OCI-LY7 (cell line): ENCODE measurements around the gene TXNDC11. TPM values are rescaled to one million over a fixed set of nuclear protein-coding genes. Genes with fewer than 3 reads are reported as not detected.

Experiments
- BruUV-seq: library from RNA; stranded (reverse); fragments of 400-500 nt; replicated peaks from 2 replicates; lab custom pipeline; 2021; lab: Mats Ljungman, UMichigan
- CTCF ChIA-PET: fragments of 300-600 bp; sonication (Branson Sonifier 250); formaldehyde crosslinking; loops from one replicate; lab custom pipeline; 2022; ENCODE audit warnings: antibody characterized with exemption; ENCODE audit not compliant: unreplicated experiment; lab: Charles Lee
- POLR2A ChIA-PET: fragments of 300-600 bp; sonication (Branson Sonifier 250); formaldehyde crosslinking; loops from one replicate; lab custom pipeline; 2022; ENCODE audit warnings: antibody characterized with exemption; lab: Charles Lee
- DNase-seq: peaks from one replicate; pipeline ENCODE4 v3.0.0-alpha.2; 2015; ENCODE audit warnings: low spot score
- H2AFZ ChIP-seq: fragments of 200-600 bp; sonication (generic), shearing (Covaris generic); 2 replicates; pipeline ENCODE4 v1.6.1; 2014; ENCODE audit warnings: mild to moderate bottlenecking, antibody characterized with exemption, low read length, moderate library complexity
- H3K27ac ChIP-seq: fragments of 200-600 bp; sonication (generic); 2 replicates; pipeline ENCODE4 v1.5.1; 2014; ENCODE audit warnings: mixed run types, low read depth, mild to moderate bottlenecking, moderate library complexity, low read length, inconsistent platforms; ENCODE audit not compliant: poor library complexity, severe bottlenecking
- H3K36me3 ChIP-seq: fragments of 200-600 bp; sonication (generic); 2 replicates; pipeline ENCODE4 v1.6.1; 2014; ENCODE audit warnings: mild to moderate bottlenecking, antibody characterized with exemption, low read length, moderate library complexity, mixed read lengths; ENCODE audit not compliant: insufficient read depth
- H3K4me1 ChIP-seq: fragments of 200-600 bp; sonication (generic); 2 replicates; pipeline ENCODE4 v1.5.1; 2014; ENCODE audit warnings: mild to moderate bottlenecking, low read length; ENCODE audit not compliant: insufficient read depth, poor library complexity, severe bottlenecking
- H3K4me2 ChIP-seq: fragments of 200-600 bp; sonication (generic); 2 replicates; pipeline ENCODE4 v1.6.1; 2014; ENCODE audit warnings: mild to moderate bottlenecking, low read length
- H3K4me3 ChIP-seq: fragments of 200-600 bp; sonication (generic); 2 replicates; pipeline ENCODE4 v1.5.1; 2014; ENCODE audit warnings: mild to moderate bottlenecking, low read depth, low read length; ENCODE audit not compliant: poor library complexity, severe bottlenecking
- H3K79me2 ChIP-seq: fragments of 200-600 bp; sonication (generic); 2 replicates; pipeline ENCODE4 v1.6.1; 2016; ENCODE audit warnings: low read depth, mild to moderate bottlenecking, low read length, moderate library complexity, mixed read lengths; ENCODE audit not compliant: insufficient read depth
- H3K9me2 ChIP-seq: fragments of 200-600 bp; sonication (generic); 2 replicates; pipeline ENCODE4 v1.6.1; 2016; ENCODE audit warnings: mild to moderate bottlenecking, low read length, mixed read lengths; ENCODE audit not compliant: insufficient read depth
- H3K9me3 ChIP-seq: fragments of 200-600 bp; sonication (generic); 2 replicates; pipeline ENCODE4 v1.6.1; 2014; ENCODE audit warnings: mild to moderate bottlenecking, mixed run types, low read length, mixed read lengths
- H4K20me1 ChIP-seq: fragments of 200-600 bp; sonication (generic); 2 replicates; pipeline ENCODE4 v1.6.1; 2014; ENCODE audit warnings: mild to moderate bottlenecking, antibody characterized with exemption, low read length, moderate library complexity, mixed read lengths; ENCODE audit not compliant: insufficient read depth
- CTCF ChIP-seq: fragments of 200-600 bp; sonication (generic); conservative IDR thresholded peaks from 2 replicates; pipeline ENCODE4 v1.5.1; 2014; ENCODE audit warnings: mild to moderate bottlenecking, antibody characterized with exemption, low read length, moderate library complexity, mixed read lengths
- EZH2phosphoT487 ChIP-seq: fragments of 200-600 bp; sonication (generic); IDR thresholded peaks from 2 replicates; pipeline ENCODE4 v1.6.1; 2018; ENCODE audit warnings: low read depth, borderline replicate concordance, mild to moderate bottlenecking, mixed run types, antibody characterized with exemption, low read length, moderate library complexity, mixed read lengths
- intact Hi-C: fragments of 100-400 bp; cut with micrococcal nuclease; formaldehyde crosslinking; loops from one replicate; pipeline ENCODE4 v1.10.0; 2022; ENCODE audit not compliant: unreplicated experiment
- total RNA-seq, 2 experiments: library from RNA; depleted of rRNA in 1 of 2; stranded (reverse); fragments of >200 nt in 1 of 2; shearing (Covaris generic) in 1 of 2; gene quantifications; 2 replicates each; pipeline ENCODE4 v1.2.3, GENCODE V29; 2014 to 2022

The TXNDC11 gene
- total RNA-seq, 2 experiments from 2014 or later = 88.6 to 96.0 TPM

- Histone ChIP-seq H3K79me2 (no peaks in the 10 kb centered on the region), H3K27ac (no peak overlapping the region), H3K9me2 (no peaks in the 10 kb centered on the region), H3K4me1 (peaks cover 59% of the 10 kb centered on the region), H3K9me3 (no peaks in the 10 kb centered on the region), H2AFZ (no peak overlapping the region), H4K20me1 (no peaks in the 10 kb centered on the region), H3K36me3 (no peaks in the 10 kb centered on the region), H3K4me2 (no peak overlapping the region), H3K4me3 (no peak overlapping the region)
- intact Hi-C loops = no loop called here
- no peak for TF ChIP-seq EZH2phosphoT487
- no peak for TF ChIP-seq CTCF
- POLR2A ChIA-PET = interaction anchor here (0.6 to 2.1 kb wide), 6 partner anchors 10 to 182 kb away, joined by 4 to 6 read pairs (median 4); no protein-coding TSS in a partner anchor
- CTCF ChIA-PET = interaction anchor here (0.7 to 1.0 kb wide), 2 partner anchors 10 to 44 kb away, joined by 3 read pairs; no protein-coding TSS in a partner anchor
- BruUV-seq = no TSS peak
- DNase-seq = no peak
Observed at GRCh38 chr16:11631214-11631613, 111.4 kb downstream of the TXNDC11 start.

GRCh38 chr16:11630768-11631056 lies 111.9 kb downstream of the TXNDC11 start:
- no peak for TF ChIP-seq CTCF
- no peak for TF ChIP-seq EZH2phosphoT487
- Histone ChIP-seq H3K79me2 (no peaks in the 10 kb centered on the region), H3K9me3 (no peaks in the 10 kb centered on the region), H2AFZ (no peak overlapping the region), H4K20me1 (no peaks in the 10 kb centered on the region), H3K27ac (no peak overlapping the region), H3K4me1 (peaks cover 59% of the 10 kb centered on the region), H3K9me2 (no peaks in the 10 kb centered on the region), H3K4me2 (no peak overlapping the region), H3K4me3 (no peak overlapping the region), H3K36me3 (no peaks in the 10 kb centered on the region)
- CTCF ChIA-PET = interaction anchor here (0.7 to 1.0 kb wide), 2 partner anchors 10 to 43 kb away, joined by 3 read pairs; no protein-coding TSS in a partner anchor
- DNase-seq = no peak
- intact Hi-C loops = no loop called here
- no TSS peak for BruUV-seq
- POLR2A ChIA-PET = interaction anchor here (0.6 to 2.0 kb wide), 4 partner anchors 12 to 102 kb away, joined by 4 to 6 read pairs (median 4); no protein-coding TSS in a partner anchor

- no TSS peak for BruUV-seq
- Histone ChIP-seq H3K4me1 (peaks cover 64% of the 10 kb centered on the region), H3K27ac (peak overlapping the region; percentile 69), H2AFZ (peak overlapping the region; percentile 5; the same call in 1 of the 2 replicates), H3K9me3 (no peaks in the 10 kb centered on the region), H3K4me2 (peak overlapping the region; percentile 61), H3K36me3 (no peaks in the 10 kb centered on the region), H3K79me2 (no peaks in the 10 kb centered on the region), H3K4me3 (no peak overlapping the region), H4K20me1 (no peaks in the 10 kb centered on the region), H3K9me2 (no peaks in the 10 kb centered on the region)
- POLR2A ChIA-PET = interaction anchor here (0.5 to 2.1 kb wide), 9 partner anchors 8 to 1897 kb away, joined by 3 to 8 read pairs (median 4); no protein-coding TSS in a partner anchor
- TF ChIP-seq CTCF (no peak), EZH2phosphoT487 (no peak)
- DNase-seq = no peak
- intact Hi-C loops = no loop called here
- CTCF ChIA-PET = interaction anchor here (0.6 to 0.8 kb wide), 2 partner anchors 11 to 93 kb away, joined by 3 to 5 read pairs; no protein-coding TSS in a partner anchor
Observed at GRCh38 chr16:11630046-11630767, 112.5 kb downstream of the TXNDC11 start.
